C4-2B (cell line): Measurements from ENCODE around the gene SCUBE2.
"Not testable (repeated sequence)": the region's sequence is repeated elsewhere in the genome, so short reads cannot be mapped to it uniquely, and the experiment has no call there.

ENCODE experiments used
- H3K27ac ChIP-seq: fragments of 450-650 bp; 2 replicates; pipeline ENCODE4 v1.5.1; 2017
- ZFX ChIP-seq: fragments of 450-650 bp; IDR thresholded peaks from 2 replicates; pipeline ENCODE4 v1.6.1; 2017
- TF ChIP-seq, protein P1 (sequence below): fragments of 450-650 bp; conservative IDR thresholded peaks from 2 replicates; pipeline ENCODE4 v1.5.1; 2017; ENCODE audit warnings: mild to moderate bottlenecking

The SCUBE2 gene

GRCh38 chr11:8985462-8985861 is 105.9 kb downstream of the SCUBE2 start:
- TF ChIP-seq ZFX: no peak
- TF ChIP-seq, protein P1, sequence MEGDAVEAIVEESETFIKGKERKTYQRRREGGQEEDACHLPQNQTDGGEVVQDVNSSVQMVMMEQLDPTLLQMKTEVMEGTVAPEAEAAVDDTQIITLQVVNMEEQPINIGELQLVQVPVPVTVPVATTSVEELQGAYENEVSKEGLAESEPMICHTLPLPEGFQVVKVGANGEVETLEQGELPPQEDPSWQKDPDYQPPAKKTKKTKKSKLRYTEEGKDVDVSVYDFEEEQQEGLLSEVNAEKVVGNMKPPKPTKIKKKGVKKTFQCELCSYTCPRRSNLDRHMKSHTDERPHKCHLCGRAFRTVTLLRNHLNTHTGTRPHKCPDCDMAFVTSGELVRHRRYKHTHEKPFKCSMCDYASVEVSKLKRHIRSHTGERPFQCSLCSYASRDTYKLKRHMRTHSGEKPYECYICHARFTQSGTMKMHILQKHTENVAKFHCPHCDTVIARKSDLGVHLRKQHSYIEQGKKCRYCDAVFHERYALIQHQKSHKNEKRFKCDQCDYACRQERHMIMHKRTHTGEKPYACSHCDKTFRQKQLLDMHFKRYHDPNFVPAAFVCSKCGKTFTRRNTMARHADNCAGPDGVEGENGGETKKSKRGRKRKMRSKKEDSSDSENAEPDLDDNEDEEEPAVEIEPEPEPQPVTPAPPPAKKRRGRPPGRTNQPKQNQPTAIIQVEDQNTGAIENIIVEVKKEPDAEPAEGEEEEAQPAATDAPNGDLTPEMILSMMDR: no peak
- no peak overlapping the region for H3K27ac ChIP-seq

DNA sequence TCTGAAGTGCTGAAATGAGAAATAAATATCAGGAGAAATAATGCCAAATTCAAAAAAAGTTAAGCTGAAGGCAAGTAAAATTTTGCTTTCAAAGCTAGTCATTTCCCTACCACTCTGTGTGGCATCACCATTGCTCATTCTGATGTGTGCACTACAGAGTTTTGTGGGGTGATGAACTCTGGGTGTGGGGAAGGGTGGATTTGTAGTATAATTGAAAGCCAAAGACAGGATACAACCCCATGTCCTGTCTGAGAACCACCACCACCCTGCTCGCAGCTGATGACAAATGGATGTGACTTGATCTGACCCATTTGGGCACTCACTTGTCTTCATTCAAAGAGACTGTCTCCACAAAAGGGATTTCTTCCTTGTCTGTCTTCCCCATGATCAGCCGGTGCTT is 107.8 kb downstream of the SCUBE2 start:
- TF ChIP-seq, protein P1: no peak
- no peak for TF ChIP-seq ZFX
- H3K27ac ChIP-seq: no peak overlapping the region

DNA sequence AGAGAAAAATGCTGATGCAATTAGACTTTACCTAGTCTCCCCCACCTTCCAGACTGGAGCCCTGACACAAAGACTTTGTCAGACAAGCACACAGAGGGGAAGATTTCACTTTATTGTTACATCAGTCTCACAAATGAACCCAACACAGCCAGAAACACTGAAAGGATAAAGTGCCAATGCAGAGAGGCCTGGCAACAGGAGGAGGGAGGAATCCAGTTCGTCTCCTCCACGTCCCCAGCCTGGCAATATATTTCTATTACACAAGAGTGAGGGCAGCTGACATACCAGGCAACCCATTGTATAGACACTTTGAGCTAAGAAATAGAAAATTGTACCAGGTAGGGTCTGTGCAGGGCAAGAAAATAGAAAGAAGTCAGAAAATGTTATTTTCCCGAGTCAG is 110.9 kb downstream of the SCUBE2 start:
- H3K27ac ChIP-seq: no peak overlapping the region
- TF ChIP-seq, protein P1: no peak
- TF ChIP-seq ZFX: no peak

- H3K27ac ChIP-seq: not testable (repeated sequence)
Observed at GRCh38 chr11:8979365-8979764, 112.0 kb downstream of the SCUBE2 start.

GRCh38 chr11:8973121-8973520 is 118.3 kb downstream of the SCUBE2 start:
- no peak overlapping the region for H3K27ac ChIP-seq
- no peak for TF ChIP-seq ZFX
- TF ChIP-seq, protein P1: no peak

- no peak overlapping the region for H3K27ac ChIP-seq
- TF ChIP-seq, protein P1: no peak
- TF ChIP-seq ZFX: no peak
Observed at GRCh38 chr11:8971924-8972316, 119.5 kb downstream of the SCUBE2 start.

DNA sequence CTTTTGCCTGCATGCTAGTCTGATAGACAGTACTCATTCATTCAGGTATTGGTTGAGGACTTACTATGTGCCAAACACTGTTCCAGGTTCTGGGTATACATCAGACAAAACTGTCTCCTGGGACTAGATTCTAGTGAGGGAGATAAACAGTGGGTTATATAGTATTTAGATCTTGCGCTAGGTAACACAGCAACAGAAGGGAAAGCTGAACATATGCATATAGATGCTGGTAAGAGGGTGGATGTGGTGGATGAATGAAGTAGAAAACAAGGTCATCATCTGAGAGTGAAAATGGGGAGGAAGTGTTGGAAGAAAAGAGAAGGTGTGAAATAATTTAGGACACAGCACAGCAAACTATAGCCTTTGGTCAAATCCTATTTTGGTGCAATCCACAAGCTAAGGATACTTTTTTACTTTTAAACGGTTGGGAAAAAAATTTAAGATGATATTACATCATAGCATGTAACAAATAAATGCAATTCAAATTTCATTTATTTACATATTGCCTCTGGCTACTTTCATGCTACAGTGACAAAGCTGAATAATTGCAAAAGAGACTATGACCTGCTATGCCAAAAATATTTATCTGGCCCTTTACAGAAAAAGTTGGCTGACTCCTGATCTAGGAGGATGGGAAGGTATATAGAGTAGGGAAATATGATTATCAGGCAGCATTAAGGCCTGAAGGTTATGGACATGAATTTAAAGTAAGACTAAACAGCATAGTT is 120.0 kb downstream of the SCUBE2 start:
- H3K27ac ChIP-seq: no peak overlapping the region
- no peak for TF ChIP-seq ZFX
- TF ChIP-seq, protein P1: no peak
